HG03103 (cell line): ENCODE measurements around the gene KCNAB1.
"Not testable (repeated sequence)": the region's sequence is repeated elsewhere in the genome, so short reads cannot be mapped to it uniquely, and the experiment has no call there.

Source experiments
- ATAC-seq: cut with Tn5 transposase; IDR thresholded peaks from one replicate; pipeline ENCODE4 v1.9.1; 2021; ENCODE audit warnings: low read depth; ENCODE audit not compliant: unreplicated experiment

Gene KCNAB1

DNA sequence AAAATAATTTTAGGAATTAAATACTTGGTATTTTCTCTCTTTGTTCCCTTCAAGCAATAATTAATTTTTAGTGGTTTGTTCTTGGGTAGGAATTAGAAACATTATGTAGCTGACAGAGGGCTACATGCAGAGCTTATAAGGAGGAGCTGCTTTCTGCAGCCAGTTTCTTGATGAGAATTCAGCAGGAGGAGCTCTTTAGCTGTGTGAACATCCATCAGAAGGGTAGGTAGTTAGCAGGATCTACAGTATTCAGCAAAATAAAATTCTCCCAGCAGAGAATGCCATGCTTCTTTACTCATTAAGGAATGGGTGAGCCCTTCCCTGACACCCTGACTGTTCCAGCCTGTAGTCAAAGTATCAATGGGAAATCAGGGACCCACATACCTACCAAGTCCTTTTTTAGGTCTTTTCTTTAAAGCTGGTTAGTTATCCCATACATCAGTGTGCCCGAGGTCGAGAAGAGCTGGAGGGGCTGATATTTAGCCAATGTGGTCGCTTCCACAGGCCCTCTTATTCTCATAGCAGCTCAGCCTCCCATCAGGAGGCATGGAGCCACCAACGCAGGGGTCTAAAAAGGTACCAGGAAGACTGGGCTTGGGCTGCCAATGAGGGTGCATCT is 54.0 kb downstream of the KCNAB1 start:
- no peak for ATAC-seq

DNA sequence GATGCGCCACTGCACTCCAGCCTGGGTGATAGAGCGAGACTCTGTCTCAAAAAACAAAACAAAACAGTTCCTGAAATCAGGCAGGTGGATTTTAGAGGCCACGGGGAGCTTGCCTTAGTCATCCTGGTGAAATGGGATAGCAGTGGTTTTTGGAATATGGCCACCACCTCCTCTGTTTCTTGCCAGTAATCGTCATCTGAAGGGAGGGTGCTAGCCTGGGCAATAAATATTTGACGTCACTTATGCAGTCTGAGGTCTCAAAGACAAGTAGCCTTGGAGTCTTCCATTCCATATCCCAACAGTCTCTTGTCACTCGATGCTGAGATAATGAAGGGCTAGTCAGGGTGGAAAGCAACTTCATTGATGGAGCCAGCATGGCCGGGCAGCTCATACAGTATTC is 55.2 kb downstream of the KCNAB1 start:
- ATAC-seq: no peak

DNA sequence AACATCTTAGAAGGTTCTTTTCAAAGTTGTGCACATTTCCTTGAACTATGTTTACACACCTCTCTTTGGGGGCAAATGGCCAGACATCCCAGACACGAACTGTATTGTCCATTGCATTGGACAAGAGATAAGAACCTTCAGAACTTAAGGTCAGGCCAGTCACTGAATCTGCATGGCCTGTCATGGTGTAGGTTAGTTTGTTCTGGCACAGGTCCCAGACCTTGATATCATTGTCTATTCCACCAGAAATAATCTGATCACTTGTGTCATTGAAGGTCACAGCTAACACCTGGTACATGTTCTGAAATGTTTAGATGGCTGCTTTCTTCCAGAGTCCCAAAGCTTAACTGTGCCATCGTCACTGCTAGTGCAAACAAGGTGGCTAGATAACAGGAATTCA is 55.7 kb downstream of the KCNAB1 start:
- no peak for ATAC-seq

DNA sequence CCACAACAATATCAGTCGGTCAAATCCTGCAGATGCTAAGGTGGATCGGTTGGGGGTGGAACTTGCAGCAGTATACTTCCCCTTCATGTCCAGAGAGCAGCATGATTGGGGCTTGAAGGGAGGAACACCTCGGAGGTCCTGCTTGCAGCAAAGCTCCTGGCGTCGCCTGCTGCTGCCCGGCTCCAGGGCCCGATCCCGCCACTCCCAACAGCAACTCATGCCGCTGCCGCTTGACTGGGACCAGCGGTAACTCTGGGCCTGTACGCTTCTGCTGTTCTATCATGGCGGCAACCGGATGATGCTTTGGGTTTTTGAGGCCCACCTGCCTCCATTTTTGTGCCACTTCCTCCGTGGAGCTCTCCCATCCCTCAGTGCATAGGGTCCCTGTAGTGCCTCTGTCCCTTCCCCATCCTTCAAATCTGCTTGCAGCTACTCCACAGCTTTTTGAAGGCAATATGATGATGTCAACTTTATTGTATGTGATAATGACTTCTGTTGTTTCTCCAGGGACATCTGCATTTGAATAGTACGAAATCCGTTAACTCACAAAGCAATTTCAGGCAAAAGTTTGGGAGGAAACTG is 56.3 kb downstream of the KCNAB1 start:
- ATAC-seq: no peak

DNA sequence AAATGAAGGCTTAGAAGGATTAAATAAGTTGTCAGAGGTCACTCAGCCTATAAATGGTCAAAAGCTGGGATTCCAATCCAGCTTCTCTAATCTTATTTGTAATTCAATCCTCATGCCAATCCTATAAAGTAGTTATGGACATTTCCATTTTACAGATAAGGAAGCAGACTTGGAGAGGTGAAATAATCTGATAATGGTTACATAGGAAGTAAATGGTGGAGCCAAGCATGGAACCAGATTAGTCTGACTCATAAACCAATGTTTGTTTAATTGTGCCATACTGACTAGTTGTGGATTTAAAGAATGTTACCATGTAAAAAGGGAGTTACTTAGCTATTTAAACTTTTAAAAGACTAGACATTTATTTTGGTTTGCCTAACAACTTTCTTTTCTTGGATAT is 59.7 kb downstream of the KCNAB1 start:
- ATAC-seq: no peak

DNA sequence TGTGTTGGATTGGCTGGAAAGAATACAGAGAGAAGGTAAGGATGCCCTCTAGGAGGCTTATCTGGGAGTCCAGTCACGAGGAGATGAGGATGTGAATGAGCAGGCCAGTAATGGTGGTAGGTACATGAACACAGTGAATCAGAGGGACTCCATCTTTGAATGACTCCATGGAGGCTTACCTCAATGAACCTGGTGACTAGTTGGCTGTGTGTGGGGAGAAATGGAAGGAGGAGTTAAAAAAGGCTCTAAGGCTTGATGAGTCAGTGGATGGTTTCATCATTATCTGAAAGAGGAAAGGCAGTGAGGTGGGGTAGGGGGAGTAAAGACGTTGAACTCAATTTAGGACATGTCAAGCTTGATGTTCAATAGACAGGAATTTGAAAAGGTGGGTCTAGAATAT is 61.1 kb downstream of the KCNAB1 start:
- no peak for ATAC-seq

DNA sequence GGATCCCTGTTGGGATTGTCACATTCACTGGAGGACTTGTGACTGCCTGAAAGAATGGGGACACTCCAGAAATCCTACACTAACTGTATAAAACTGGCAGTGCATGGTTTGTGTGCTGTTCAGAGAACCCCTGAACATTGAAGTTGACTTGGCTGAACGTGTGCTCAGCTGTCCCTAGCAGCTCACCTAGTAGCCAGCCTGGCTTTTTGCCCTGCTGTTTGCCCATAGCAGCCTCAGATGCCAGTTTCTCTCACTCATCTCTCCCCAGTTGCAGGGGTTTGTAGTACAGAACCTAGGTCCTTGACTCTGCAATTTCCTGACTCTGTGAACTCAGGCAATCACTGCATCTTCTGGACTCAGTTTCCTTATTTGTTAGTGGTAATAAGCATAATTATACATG is 63.0 kb downstream of the KCNAB1 start:
- ATAC-seq: no peak

DNA sequence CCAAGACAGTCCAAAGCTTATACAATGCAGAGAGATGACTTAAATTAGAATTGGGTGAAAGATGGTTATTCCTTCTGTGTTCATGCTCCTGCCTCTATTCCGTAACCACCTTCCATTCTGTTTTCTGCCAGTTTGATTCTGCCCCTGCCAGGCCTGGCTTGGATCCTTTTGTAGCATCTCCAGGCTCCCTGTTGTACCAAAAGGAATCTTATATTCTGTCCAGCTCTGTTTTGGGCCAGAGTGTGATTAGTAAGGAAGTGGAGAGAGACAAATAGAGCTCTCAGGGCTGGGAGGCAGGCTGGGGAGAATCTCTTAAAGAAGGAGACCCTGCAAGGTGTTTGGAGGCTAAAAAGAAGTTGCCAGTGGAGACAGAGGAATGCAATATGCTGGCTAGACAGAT is 63.8 kb downstream of the KCNAB1 start:
- no peak for ATAC-seq

DNA sequence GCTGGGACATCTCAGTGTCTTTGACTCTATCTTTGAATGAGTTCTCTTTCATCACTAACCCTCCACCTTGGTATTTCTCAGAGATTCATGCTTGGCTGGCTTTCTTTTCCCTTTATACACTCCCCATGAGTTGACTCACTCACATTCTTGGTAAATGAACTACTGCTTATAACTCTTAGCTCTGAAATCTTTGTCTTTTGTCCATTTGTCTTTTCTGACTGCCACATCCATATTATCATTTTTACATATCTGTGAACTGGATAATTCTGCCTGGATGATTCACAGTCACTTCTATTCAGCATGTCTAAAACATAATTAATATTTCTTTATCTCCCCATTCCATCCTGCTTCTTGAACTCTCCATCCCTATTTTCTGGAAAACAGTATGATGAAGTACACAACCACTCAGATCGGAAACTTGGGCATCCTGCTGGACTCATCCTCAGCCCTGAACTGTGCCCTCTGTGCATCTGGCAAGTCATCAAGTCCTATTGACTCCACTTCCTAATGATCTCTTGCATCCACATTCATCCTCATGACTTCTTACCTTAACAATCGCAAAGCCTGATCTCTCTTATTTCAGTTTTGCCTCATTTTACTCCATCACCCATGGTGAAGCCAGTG is 66.9 kb downstream of the KCNAB1 start:
- no peak for ATAC-seq

DNA sequence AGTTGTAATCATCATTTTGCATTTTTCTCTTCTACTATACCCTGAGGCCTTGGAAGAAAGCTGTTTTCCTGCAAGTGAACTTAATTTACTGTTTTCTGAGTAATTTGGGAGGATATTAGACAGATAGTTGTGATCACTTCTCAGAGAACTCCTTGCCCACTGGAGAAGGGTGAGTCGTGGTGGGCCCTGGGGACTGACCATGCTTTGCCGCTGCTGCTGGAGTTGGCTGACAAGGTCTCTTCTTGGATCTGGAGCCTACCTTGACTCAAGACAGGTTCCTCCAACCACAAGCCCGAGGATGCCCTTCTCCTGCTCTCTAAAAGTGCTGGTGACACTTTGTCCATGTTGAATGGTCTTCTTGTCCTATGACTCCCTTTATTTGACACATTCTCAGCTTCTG is 68.4 kb downstream of the KCNAB1 start:
- no peak for ATAC-seq

DNA sequence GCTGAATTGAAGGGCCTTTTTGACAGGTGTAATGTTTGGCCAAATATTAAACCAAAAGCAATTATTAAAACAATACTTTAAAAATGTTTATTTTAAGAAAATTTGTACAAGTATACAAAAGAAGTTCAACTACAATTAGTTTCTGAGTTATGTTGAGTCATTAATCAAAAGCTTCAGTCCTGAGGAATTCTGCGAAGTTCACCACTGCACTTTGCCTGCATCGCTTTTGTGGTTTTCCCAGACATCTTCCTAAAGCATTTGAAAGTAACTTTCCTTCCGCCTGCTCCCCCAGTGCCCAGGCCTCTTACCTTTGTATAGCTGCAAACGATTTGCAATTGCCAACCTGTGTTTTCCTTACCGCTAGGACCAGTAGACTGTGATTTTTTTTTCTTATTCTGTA is 69.5 kb downstream of the KCNAB1 start:
- ATAC-seq: no peak

DNA sequence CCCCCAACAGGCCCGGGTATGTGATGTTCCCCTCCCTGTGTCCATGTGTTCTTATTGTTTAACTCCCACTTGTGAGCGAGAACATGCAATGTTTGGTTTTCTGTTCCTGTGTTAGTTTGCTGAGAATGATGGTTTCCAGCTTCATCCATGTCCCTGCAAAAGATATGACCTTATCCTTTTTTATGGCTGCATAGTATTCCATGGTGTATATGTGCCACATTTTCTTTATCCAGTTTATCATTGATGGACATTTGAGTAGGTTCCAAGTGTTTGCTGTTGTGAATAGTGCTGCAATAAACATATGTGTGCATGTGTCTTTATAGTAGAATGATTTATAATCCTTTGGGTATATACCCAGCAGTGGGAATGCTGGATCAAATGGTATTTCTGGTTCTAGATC is 74.6 kb downstream of the KCNAB1 start:
- not testable (repeated sequence) for ATAC-seq

DNA sequence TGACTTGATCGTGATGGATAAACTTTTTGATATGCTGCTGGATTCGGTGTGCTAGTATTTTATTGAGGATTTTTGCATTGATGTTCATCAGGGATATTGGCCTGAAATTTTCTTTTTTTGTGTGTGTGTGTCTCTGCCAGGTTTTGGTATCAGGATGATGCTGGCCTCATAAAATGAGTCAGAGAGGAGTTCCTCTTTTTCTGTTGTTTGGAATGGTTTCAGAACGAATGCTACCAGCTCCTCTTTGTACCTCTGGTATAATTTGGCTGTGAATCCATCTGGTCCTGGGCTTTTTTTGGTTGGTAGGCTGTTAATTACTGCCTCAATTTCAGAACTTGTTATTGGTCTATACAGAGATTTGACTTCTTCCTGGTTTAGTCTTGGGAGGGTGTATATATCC is 76.8 kb downstream of the KCNAB1 start:
- not testable (repeated sequence) for ATAC-seq

DNA sequence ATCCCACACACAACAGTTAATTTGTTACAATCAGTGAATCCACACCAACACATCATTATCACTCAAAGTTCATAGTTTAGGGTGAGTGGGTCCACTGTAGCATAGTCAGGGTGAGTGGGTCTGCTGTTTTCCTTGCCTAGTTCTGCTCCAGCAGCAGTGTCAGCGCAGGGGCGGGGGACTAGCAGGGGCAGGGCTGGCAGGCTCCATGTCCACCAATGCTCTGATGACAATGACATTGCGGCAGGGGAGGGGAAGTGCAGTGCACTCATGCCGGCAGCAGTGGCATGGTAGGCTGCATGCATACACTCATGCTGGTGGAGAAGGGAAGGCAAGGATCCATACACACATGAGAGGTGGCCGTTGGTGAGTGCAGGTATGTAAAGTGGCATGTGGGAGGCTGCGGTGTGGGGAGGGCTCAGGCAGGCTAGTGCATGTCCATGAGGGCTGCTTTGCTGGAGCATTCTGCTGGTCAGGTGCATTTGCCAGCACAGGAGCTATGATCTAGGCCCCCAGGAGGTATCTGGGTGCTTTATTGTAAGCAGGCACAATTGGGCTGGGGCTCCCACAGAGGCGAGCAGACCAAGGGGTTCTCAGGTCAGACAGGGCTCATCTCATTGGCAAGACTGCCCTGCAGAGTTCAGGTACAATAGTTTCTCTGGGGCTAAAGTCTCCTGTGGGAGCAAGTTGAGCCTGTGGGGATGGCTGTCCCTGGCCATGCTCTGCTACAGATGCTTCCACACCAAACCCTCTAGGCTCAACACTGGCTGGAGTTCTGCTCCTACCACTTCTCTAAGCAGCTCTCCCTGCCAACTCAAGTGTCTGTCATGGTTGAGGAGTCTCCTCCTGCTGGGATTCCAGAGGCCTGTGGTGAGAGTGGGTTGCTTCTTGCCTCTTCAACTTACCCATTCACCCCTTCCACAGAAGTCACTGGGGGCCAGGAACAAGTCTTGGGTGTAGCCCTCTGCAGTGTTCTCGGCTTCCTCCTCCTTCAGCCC is 81.3 kb downstream of the KCNAB1 start:
- ATAC-seq: no peak

DNA sequence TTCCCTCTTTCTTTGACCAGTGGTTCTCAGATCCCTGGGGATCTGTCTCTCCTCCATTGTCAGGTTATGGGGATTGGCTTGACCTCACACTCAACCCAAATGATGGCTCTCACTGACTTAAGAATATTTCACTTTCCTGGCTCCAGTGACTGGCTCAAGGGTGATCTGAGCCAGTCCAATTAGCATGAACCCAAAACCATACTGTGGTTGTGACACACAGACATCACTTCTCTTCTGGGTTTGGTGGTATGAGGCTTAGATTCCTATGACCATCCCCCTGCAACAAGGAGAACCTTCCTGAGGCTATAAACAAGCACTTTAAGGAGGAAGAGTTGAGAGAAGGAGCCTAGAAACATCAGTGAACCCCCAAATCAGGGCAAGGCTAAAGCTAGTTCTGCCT is 85.8 kb downstream of the KCNAB1 start:
- ATAC-seq: no peak

DNA sequence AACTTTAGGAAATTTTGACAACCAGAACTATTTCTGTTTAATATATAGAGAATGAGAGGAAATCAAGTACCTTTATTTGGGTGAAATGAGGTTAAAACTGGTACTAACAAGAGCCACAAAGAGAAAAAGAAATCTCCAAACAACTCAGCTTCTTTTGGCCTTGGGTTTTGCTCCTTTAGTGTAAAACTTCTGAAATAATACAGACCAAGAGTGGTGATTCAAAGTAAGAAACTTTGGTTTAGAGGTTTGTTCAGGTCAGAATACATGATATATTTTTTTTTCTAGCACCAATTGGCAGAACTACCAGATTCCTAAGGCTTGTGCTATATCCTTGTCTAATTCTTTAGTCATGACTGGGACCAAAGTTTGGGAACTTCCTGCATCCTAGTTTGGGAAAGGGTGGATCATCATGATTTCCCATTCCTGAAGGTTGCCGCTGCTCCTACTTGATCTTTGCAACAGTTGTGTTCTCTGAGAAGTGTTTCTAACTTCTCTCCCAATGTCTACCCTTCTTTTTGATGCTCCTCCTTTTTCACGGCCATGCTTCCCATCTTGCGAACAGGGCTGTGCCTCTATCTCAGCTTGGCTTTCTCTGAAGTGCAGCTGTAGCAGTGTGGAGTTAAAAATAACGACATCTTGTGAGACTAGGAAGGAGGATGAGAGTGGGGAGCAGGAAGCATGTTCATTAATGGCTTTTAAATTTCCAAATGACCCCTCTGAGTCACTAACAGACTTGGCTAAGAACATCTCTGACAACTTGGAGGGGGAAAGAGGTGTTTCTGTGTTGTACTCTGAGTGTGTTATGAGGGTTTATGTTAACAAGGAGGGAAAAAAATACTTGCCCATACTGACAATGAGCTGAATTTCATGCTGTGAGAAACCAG is 87.7 kb downstream of the KCNAB1 start:
- no peak for ATAC-seq

DNA sequence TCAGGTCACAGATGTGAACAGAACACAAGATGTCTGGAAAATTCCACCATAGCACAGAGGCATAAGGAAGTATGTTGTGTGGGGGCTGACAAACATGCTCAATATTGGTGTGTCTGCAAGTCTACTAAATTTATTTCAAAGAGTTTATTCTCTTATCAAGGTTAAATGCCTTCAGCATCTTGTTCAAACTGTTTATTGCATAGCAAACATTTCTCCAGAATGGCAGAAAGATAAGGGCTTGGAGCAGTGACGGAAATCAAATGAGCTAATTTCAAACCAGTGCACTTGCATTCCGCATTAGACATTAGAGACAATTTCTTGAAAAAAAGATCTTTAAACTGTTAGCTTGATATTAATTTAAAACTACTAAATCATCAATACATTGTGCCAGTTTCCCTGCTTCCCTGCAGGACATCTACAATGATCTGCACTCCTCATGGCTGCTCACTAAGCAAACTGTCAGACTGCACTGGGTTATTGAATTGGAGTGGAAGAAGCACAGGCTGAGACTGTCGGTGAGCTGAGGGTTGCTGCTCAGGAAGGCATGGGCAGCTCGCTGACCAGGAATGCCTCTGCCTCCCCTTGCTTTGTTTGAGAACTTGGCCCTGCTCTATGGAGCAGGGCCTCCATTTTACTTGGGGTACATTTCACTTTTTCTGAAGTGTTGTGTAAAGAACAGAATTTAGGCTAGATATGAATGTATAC is 89.4 kb downstream of the KCNAB1 start:
- no peak for ATAC-seq

DNA sequence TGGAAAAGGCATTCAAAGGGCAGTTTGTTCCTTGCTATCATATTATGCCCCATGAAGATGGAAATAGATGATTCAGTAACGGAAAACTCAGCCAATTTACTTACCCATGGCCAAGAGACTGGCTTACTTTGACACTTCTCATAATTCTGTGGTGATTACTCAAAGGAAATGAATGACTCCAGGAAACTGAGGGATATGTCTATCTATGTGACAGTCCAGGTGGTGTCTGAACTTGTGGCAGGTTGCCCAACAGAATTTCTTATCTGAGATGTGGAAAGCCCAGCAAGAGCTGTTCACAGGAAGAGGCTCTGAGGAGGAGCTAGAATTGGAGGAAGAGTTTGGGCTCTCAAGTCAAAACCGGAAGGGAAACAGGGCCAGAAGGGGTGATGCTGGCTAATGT is 91.2 kb downstream of the KCNAB1 start:
- ATAC-seq: no peak

DNA sequence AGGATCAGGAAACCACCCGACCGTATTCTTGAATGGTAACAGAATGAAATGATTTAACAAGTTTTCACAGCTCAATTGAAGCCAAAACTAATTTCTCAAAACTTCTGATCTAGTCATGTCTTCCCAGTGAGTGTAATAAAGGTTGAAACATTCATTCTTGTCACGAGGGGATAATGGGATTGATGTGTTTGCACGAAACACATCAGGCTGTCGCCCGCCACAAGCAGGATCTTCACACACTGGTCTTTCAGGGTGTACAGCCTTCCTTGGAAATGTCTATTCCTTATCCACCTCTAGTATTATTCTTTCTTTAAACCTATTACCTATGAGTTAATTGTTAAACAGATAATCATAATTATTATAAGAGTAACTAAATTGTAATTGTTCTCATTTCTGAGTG is 94.3 kb downstream of the KCNAB1 start:
- no peak for ATAC-seq

DNA sequence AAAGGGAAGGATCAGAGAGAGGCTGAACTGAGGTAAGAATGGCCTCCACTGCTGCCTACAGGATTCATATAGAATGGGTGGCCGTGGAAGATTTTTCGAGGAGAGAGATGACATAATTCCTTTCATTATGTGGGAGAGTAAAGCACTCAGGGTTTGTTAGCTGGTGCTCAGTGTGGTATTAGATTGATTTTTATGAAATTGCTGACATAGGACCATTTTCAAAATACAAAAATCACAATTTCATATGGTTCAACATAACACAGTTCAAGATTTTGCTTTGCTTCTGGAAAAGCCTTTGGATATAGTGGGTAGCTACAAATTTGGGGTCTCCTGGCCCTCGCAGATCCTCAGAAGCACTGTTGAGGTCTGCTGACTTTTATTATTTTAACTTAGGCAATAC is 95.4 kb downstream of the KCNAB1 start:
- ATAC-seq: no peak
